ENCODE measurements around the gene ZMYM1.

DNA sequence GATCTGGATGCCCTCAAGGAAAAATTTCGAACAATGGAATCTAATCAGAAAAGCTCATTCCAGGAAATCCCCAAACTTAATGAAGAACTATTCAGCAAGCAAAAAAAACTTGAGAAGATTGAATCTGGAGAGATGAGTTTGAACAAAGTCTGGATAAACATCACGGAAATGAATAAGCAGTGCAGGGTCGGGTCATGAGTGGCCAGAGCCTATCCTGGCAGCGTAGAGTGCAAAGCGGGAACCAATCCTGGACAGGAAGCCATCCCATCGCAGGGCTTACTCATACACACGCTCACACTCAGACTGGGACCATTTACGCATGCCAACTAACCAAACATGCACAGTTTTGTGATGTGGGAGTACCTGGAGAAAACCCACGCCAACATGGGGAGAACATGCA lies 43.1 kb downstream of the ZMYM1 start:
- TF ChIP-seq EZH2phosphoT487 (IDR thresholded peaks at IDR 0.05; ENCODE audit: unreplicated experiment), result no peak
- TF ChIP-seq CREB1 (CRISPR knock-in tag; IDR thresholded peaks at IDR 0.05; ENCODE audit: low read depth), result no peak
- TF ChIP-seq, protein P1, sequence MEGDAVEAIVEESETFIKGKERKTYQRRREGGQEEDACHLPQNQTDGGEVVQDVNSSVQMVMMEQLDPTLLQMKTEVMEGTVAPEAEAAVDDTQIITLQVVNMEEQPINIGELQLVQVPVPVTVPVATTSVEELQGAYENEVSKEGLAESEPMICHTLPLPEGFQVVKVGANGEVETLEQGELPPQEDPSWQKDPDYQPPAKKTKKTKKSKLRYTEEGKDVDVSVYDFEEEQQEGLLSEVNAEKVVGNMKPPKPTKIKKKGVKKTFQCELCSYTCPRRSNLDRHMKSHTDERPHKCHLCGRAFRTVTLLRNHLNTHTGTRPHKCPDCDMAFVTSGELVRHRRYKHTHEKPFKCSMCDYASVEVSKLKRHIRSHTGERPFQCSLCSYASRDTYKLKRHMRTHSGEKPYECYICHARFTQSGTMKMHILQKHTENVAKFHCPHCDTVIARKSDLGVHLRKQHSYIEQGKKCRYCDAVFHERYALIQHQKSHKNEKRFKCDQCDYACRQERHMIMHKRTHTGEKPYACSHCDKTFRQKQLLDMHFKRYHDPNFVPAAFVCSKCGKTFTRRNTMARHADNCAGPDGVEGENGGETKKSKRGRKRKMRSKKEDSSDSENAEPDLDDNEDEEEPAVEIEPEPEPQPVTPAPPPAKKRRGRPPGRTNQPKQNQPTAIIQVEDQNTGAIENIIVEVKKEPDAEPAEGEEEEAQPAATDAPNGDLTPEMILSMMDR (conservative IDR thresholded peaks at IDR 0.05; ENCODE audit: low read depth in 2 of 2), result no peak
- TF ChIP-seq, protein P2, sequence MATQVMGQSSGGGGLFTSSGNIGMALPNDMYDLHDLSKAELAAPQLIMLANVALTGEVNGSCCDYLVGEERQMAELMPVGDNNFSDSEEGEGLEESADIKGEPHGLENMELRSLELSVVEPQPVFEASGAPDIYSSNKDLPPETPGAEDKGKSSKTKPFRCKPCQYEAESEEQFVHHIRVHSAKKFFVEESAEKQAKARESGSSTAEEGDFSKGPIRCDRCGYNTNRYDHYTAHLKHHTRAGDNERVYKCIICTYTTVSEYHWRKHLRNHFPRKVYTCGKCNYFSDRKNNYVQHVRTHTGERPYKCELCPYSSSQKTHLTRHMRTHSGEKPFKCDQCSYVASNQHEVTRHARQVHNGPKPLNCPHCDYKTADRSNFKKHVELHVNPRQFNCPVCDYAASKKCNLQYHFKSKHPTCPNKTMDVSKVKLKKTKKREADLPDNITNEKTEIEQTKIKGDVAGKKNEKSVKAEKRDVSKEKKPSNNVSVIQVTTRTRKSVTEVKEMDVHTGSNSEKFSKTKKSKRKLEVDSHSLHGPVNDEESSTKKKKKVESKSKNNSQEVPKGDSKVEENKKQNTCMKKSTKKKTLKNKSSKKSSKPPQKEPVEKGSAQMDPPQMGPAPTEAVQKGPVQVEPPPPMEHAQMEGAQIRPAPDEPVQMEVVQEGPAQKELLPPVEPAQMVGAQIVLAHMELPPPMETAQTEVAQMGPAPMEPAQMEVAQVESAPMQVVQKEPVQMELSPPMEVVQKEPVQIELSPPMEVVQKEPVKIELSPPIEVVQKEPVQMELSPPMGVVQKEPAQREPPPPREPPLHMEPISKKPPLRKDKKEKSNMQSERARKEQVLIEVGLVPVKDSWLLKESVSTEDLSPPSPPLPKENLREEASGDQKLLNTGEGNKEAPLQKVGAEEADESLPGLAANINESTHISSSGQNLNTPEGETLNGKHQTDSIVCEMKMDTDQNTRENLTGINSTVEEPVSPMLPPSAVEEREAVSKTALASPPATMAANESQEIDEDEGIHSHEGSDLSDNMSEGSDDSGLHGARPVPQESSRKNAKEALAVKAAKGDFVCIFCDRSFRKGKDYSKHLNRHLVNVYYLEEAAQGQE (IDR thresholded peaks at IDR 0.05; ENCODE audit: unreplicated experiment), result no peak
- no peak for TF ChIP-seq EZH2 (IDR thresholded peaks at IDR 0.05; ENCODE audit: low read depth, unreplicated experiment)
- TF ChIP-seq, protein P3, sequence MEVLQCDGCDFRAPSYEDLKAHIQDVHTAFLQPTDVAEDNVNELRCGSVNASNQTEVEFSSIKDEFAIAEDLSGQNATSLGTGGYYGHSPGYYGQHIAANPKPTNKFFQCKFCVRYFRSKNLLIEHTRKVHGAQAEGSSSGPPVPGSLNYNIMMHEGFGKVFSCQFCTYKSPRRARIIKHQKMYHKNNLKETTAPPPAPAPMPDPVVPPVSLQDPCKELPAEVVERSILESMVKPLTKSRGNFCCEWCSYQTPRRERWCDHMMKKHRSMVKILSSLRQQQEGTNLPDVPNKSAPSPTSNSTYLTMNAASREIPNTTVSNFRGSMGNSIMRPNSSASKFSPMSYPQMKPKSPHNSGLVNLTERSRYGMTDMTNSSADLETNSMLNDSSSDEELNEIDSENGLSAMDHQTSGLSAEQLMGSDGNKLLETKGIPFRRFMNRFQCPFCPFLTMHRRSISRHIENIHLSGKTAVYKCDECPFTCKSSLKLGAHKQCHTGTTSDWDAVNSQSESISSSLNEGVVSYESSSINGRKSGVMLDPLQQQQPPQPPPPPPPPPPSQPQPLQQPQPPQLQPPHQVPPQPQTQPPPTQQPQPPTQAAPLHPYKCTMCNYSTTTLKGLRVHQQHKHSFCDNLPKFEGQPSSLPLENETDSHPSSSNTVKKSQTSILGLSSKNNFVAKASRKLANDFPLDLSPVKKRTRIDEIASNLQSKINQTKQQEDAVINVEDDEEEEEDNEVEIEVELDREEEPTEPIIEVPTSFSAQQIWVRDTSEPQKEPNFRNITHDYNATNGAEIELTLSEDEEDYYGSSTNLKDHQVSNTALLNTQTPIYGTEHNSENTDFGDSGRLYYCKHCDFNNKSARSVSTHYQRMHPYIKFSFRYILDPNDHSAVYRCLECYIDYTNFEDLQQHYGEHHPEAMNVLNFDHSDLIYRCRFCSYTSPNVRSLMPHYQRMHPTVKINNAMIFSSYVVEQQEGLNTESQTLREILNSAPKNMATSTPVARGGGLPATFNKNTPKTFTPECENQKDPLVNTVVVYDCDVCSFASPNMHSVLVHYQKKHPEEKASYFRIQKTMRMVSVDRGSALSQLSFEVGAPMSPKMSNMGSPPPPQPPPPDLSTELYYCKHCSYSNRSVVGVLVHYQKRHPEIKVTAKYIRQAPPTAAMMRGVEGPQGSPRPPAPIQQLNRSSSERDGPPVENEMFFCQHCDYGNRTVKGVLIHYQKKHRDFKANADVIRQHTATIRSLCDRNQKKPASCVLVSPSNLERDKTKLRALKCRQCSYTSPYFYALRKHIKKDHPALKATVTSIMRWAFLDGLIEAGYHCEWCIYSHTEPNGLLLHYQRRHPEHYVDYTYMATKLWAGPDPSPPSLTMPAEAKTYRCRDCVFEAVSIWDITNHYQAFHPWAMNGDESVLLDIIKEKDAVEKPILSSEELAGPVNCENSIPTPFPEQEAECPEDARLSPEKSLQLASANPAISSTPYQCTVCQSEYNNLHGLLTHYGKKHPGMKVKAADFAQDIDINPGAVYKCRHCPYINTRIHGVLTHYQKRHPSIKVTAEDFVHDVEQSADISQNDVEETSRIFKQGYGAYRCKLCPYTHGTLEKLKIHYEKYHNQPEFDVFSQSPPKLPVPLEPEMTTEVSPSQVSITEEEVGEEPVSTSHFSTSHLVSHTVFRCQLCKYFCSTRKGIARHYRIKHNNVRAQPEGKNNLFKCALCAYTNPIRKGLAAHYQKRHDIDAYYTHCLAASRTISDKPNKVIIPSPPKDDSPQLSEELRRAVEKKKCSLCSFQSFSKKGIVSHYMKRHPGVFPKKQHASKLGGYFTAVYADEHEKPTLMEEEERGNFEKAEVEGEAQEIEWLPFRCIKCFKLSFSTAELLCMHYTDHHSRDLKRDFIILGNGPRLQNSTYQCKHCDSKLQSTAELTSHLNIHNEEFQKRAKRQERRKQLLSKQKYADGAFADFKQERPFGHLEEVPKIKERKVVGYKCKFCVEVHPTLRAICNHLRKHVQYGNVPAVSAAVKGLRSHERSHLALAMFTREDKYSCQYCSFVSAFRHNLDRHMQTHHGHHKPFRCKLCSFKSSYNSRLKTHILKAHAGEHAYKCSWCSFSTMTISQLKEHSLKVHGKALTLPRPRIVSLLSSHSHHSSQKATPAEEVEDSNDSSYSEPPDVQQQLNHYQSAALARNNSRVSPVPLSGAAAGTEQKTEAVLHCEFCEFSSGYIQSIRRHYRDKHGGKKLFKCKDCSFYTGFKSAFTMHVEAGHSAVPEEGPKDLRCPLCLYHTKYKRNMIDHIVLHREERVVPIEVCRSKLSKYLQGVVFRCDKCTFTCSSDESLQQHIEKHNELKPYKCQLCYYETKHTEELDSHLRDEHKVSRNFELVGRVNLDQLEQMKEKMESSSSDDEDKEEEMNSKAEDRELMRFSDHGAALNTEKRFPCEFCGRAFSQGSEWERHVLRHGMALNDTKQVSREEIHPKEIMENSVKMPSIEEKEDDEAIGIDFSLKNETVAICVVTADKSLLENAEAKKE (CRISPR knock-in tag; IDR thresholded peaks at IDR 0.05), result no peak
- TF ChIP-seq JUNB (IDR thresholded peaks at IDR 0.05; ENCODE audit: unreplicated experiment), result no peak
- no peak for TF ChIP-seq POLR2AphosphoS5 (IDR thresholded peaks at IDR 0.05; ENCODE audit: low read depth)
- no peak for TF ChIP-seq ZNF331 (CRISPR knock-in tag; IDR thresholded peaks at IDR 0.05; ENCODE audit: low read depth)
- TF ChIP-seq, protein P4, sequence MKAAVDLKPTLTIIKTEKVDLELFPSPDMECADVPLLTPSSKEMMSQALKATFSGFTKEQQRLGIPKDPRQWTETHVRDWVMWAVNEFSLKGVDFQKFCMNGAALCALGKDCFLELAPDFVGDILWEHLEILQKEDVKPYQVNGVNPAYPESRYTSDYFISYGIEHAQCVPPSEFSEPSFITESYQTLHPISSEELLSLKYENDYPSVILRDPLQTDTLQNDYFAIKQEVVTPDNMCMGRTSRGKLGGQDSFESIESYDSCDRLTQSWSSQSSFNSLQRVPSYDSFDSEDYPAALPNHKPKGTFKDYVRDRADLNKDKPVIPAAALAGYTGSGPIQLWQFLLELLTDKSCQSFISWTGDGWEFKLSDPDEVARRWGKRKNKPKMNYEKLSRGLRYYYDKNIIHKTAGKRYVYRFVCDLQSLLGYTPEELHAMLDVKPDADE (IDR thresholded peaks at IDR 0.05), result no peak
